SK-N-SH treated with all-trans-retinoic acid at 6 μM for 48 hours (cell line): ENCODE results near the gene PTPRD.

Experiments
- CSDC2 ChIP-seq: fragments of 250-450 bp; sonication (Bioruptor Pico); IDR thresholded peaks from 2 replicates; pipeline ENCODE4 v1.5.0; 2020; ENCODE audit warnings: mild to moderate bottlenecking, moderate library complexity
- PATZ1 ChIP-seq: fragments of 250-450 bp; sonication (Bioruptor Pico); IDR thresholded peaks from 2 replicates; pipeline ENCODE4 v1.8.0; 2020; ENCODE audit warnings: mild to moderate bottlenecking, moderate library complexity, borderline replicate concordance
- POU6F1 ChIP-seq: fragments of 250-450 bp; sonication (Bioruptor Pico); IDR thresholded peaks from 2 replicates; pipeline ENCODE4 v1.8.0; 2021; ENCODE audit warnings: low read depth, mild to moderate bottlenecking, moderate library complexity, borderline replicate concordance
- TOX ChIP-seq: fragments of 250-450 bp; sonication (Bioruptor Pico); IDR thresholded peaks from 2 replicates; pipeline ENCODE4 v1.8.0; 2021; ENCODE audit warnings: mild to moderate bottlenecking, moderate library complexity, borderline replicate concordance
- TSHZ2 ChIP-seq: fragments of 250-450 bp; sonication (Bioruptor Pico); IDR thresholded peaks from 2 replicates; pipeline ENCODE4 v1.5.0; 2020; ENCODE audit warnings: mild to moderate bottlenecking, moderate library complexity
- ZC3H10 ChIP-seq: fragments of 250-450 bp; sonication (Bioruptor Pico); IDR thresholded peaks from 2 replicates; pipeline ENCODE4 v1.5.1; 2021; ENCODE audit warnings: mild to moderate bottlenecking, moderate library complexity
- ZFP3 ChIP-seq: fragments of 250-450 bp; sonication (Bioruptor Pico); IDR thresholded peaks from 2 replicates; pipeline ENCODE4 v1.5.0; 2020; ENCODE audit warnings: mild to moderate bottlenecking, moderate library complexity

- no peak for TF ChIP-seq CSDC2 (CRISPR knock-in tag)
- TF ChIP-seq TOX, result no peak
- TF ChIP-seq ZC3H10 (CRISPR knock-in tag), result no peak
- no peak for TF ChIP-seq TSHZ2 (CRISPR knock-in tag)
- no peak for TF ChIP-seq PATZ1
- TF ChIP-seq POU6F1, result no peak
- no peak for TF ChIP-seq ZFP3
Measured at GRCh38 chr9:9791611-9792010, 821.2 kb downstream of the PTPRD start.
